ENCODE measurements around the gene MED25. TPM values are rescaled to one million over a fixed set of nuclear protein-coding genes. Genes with fewer than 3 reads are reported as not detected.

The MED25 gene
- total RNA-seq, 2 experiments from 2014 or later: 35.7 to 38.7 TPM

DNA sequence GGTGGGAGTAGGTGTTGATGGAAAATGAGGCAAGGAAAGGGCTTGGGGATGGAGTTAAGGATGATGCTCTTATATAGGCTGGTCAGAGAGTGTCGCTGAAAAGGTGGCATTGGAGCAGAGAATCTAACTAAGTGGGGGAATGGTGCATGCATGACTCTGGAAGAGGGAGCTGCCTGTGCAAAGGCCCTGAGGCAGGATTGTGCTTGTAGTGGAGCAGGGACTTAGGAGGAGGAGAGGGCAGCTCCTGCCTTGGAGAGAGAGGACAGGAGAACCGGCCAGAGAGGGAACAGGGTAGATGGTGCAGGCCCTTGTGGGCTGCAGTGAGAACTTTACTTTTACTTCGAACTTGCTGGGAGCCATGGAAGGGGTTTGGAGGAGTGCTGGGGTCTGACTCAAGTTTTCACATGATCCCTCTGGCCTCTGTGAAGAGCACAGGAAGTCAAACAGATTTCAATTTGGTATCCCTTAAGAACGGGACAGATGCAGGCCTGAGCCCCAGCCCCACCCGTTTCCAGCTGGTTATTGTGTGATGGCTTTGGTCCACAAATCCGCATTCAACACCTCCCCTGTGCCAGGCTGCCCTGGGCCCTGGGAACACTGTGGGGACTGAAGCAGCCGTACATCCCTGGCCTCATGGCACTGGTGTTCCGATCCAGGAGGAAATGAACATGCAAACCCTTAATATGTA, 44.3 kb upstream of the MED25 start:
- TF ChIP-seq, protein P1, sequence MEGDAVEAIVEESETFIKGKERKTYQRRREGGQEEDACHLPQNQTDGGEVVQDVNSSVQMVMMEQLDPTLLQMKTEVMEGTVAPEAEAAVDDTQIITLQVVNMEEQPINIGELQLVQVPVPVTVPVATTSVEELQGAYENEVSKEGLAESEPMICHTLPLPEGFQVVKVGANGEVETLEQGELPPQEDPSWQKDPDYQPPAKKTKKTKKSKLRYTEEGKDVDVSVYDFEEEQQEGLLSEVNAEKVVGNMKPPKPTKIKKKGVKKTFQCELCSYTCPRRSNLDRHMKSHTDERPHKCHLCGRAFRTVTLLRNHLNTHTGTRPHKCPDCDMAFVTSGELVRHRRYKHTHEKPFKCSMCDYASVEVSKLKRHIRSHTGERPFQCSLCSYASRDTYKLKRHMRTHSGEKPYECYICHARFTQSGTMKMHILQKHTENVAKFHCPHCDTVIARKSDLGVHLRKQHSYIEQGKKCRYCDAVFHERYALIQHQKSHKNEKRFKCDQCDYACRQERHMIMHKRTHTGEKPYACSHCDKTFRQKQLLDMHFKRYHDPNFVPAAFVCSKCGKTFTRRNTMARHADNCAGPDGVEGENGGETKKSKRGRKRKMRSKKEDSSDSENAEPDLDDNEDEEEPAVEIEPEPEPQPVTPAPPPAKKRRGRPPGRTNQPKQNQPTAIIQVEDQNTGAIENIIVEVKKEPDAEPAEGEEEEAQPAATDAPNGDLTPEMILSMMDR (IDR thresholded peaks at IDR 0.05): no peak
- peaks cover 20% of the 10 kb centered on the region for H3K4me1 Mint-ChIP-seq (ENCODE audit: low read depth)
- peak overlapping the region; percentile 2 for H3K27ac Mint-ChIP-seq
- no peak overlapping the region for H3K4me3 Mint-ChIP-seq
- H3K36me3 Mint-ChIP-seq (ENCODE audit: low read depth): peaks cover 4% of the 10 kb centered on the region
- no peaks in the 10 kb centered on the region for H3K9me3 Mint-ChIP-seq
- DNase-seq (no peak), ATAC-seq (no peak)
- CTCF ChIA-PET: interaction anchor here (1.2 kb wide), 1 partner anchor 39 kb away, joined by 3 read pairs; no protein-coding TSS in a partner anchor
- POLR2A ChIA-PET: interaction anchor here (0.6 to 0.9 kb wide), 2 partner anchors 117 to 184 kb away, joined by 3 read pairs; no protein-coding TSS in a partner anchor
- intact Hi-C loops (cut with micrococcal nuclease): no loop called here
- no peaks in the 10 kb centered on the region for H3K27me3 Mint-ChIP-seq

DNA sequence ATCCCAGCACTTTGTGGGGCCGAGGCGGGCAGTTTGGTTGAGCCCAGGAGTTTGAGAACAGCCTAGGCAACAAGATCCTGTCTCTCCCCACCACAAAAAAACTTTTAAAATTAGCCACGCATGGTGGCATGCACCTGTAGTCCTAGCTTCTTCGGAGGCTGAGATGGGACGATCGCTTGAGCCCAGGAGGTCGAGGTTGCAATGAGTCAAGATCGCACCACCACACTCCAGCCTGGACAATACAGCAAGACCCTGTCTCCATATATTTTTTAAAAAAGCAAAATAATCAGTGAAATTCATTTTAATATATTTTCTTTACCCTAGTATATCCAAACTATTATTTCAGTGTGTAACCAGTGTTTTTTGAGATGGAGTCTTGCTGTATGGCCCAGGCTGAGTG, 43.1 kb upstream of the MED25 start:
- intact Hi-C loops (cut with micrococcal nuclease): no loop called here
- H3K9me3 Mint-ChIP-seq: no peaks in the 10 kb centered on the region
- H3K36me3 Mint-ChIP-seq (ENCODE audit: low read depth): peaks cover 1% of the 10 kb centered on the region
- no peaks in the 10 kb centered on the region for H3K27me3 Mint-ChIP-seq
- CTCF ChIA-PET: no interaction called here
- peaks cover 16% of the 10 kb centered on the region for H3K4me1 Mint-ChIP-seq (ENCODE audit: low read depth)
- POLR2A ChIA-PET: interaction anchor here (1.1 kb wide), 1 partner anchor 7 kb away, joined by 3 read pairs; no protein-coding TSS in a partner anchor
- DNase-seq: no peak
- no peak overlapping the region for H3K27ac Mint-ChIP-seq
- TF ChIP-seq, protein P1 (IDR thresholded peaks at IDR 0.05): no peak
- ATAC-seq: no peak
- no peak overlapping the region for H3K4me3 Mint-ChIP-seq

DNA sequence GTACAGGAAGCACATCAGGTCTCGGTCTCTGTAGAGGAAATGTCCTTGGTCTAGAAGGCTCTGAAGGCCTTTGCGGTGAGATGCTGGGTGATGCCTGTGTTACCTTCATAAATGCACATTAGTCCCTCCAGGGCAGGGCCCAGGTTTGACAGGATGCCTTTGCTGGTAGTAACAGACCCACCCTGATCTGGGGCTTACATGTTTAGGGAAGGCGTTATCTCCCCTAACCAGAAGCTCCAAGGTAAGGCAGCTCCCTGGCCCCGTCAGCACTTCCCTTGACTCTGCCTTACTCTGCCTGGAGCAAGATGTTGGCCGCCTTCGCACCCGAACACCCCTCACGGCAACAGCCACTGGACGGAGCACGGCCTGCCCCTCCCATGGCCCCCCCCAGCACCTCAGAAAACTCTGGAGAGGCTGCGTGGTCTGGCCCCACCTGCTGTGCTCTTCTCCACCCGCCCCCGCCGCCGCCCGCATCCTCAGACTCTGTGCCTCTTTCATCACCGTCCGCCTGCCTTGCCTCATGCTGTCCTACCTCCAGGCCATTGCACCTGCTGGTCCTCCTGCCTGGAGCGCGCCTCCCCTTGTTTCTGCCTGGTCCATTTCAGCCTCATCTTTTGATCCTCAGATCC, 42.2 kb upstream of the MED25 start:
- H3K4me3 Mint-ChIP-seq: no peak overlapping the region
- H3K36me3 Mint-ChIP-seq (ENCODE audit: low read depth): peaks cover 1% of the 10 kb centered on the region
- ChIA-PET POLR2A (interaction anchor here (1.0 to 1.1 kb wide), 2 partner anchors 8 to 18 kb away, joined by 3 read pairs; no protein-coding TSS in a partner anchor), CTCF (interaction anchor here (1.2 kb wide), 1 partner anchor 59 kb away, joined by 4 read pairs; no protein-coding TSS in a partner anchor)
- intact Hi-C loops (cut with micrococcal nuclease): no loop called here
- ATAC-seq (no peak), DNase-seq (no peak)
- no peaks in the 10 kb centered on the region for H3K9me3 Mint-ChIP-seq
- no peaks in the 10 kb centered on the region for H3K27me3 Mint-ChIP-seq
- peak overlapping the region; percentile 26 for H3K27ac Mint-ChIP-seq
- TF ChIP-seq, protein P1 (IDR thresholded peaks at IDR 0.05): no peak
- peaks cover 16% of the 10 kb centered on the region for H3K4me1 Mint-ChIP-seq (ENCODE audit: low read depth)

DNA sequence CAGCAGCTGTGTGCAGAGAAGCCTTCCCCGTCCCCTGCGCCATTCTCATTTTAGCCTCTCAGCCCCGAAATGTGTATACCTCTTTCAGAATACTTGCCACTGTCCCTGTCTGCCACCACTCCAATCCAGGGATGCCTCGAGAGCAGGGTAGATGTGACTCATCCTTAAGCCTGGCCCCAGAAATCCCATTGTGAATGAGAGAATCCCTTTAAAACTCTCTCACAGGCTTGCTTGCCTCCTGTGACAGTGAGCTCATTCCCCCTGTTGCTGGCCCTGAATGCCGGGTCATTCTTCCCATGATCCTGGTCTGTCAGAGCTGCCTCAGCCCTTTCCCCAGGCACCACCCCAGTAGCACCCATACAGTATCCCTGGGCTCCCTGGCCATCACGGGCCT, 41.7 kb upstream of the MED25 start:
- no peak for DNase-seq
- POLR2A ChIA-PET: interaction anchor here (1.0 to 1.1 kb wide), 2 partner anchors 9 to 17 kb away, joined by 3 read pairs; no protein-coding TSS in a partner anchor
- CTCF ChIA-PET: interaction anchor here (1.2 kb wide), 1 partner anchor 59 kb away, joined by 4 read pairs; no protein-coding TSS in a partner anchor
- no peak overlapping the region for H3K4me3 Mint-ChIP-seq
- intact Hi-C loops (cut with micrococcal nuclease): no loop called here
- peak overlapping the region; percentile 26 for H3K27ac Mint-ChIP-seq
- H3K4me1 Mint-ChIP-seq (ENCODE audit: low read depth): peaks cover 16% of the 10 kb centered on the region
- TF ChIP-seq, protein P1 (IDR thresholded peaks at IDR 0.05): no peak
- H3K27me3 Mint-ChIP-seq: no peaks in the 10 kb centered on the region
- no peak for ATAC-seq
- no peaks in the 10 kb centered on the region for H3K9me3 Mint-ChIP-seq
- H3K36me3 Mint-ChIP-seq (ENCODE audit: low read depth): peaks cover 1% of the 10 kb centered on the region
